Measurements from ENCODE around the gene MED12L. TPM values are rescaled to one million over a fixed set of nuclear protein-coding genes. Genes with fewer than 3 reads are reported as not detected.

The MED12L gene
- total RNA-seq, 1 experiment from 2014 or later: 0.29 TPM

DNA sequence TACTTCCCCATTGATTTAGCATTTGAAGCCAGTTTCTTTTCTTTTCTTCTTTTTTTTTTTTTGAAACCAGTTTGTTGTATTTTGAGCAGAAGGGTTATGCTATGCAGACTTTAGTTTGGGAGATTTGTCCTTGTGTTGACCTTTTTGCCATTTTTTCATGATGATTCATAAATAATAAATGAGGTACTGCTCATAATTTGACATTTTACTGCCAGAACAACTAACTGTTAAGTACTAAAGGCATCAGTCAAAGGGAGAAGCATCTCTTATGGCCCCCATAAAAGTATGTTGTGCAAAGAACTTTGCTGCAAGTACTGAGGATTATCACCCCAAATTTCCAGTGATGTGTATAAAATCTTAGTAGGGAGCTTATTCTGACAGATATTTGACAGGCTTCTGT lies 232.8 kb downstream of the MED12L start:
- no peak for DNase-seq (ENCODE audit: low read depth in 1 of 2, low spot score in 2 of 2)
- no peak overlapping the region for H3K4me3 ChIP-seq
- no peaks in the 10 kb centered on the region for H3K9me3 ChIP-seq (replicated peaks)
- H3K27ac ChIP-seq: no peak overlapping the region
- no peaks in the 10 kb centered on the region for H3K27me3 ChIP-seq (replicated peaks)
- H3K36me3 ChIP-seq: no peaks in the 10 kb centered on the region
- H3K4me1 ChIP-seq (replicated peaks): peaks cover 28% of the 10 kb centered on the region

DNA sequence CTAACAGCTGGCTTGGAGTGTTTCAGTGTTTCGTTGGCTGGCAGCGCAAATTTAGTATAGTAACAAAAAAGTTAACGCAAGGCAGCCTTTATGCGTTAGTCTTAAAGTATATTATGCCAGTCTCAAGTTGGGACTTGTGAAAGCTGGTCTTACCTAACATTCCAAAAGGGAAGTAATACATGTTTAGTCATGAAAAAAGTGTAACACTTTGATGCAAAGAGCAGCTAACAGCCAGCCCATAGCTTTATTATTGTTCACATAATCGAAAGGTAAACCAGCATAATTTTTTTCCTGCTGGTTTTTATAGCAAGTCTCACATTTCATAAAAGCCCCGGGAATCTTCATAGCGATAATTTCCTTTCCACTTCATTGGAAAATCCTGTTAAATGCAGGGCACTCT lies 233.5 kb downstream of the MED12L start:
- DNase-seq (ENCODE audit: low read depth in 1 of 2, low spot score in 2 of 2): no peak
- Histone ChIP-seq H3K4me3 (no peak overlapping the region), H3K27ac (no peak overlapping the region), H3K36me3 (no peaks in the 10 kb centered on the region), H3K9me3 (replicated peaks) (no peaks in the 10 kb centered on the region), H3K4me1 (replicated peaks) (peaks cover 28% of the 10 kb centered on the region), H3K27me3 (replicated peaks) (no peaks in the 10 kb centered on the region)

DNA sequence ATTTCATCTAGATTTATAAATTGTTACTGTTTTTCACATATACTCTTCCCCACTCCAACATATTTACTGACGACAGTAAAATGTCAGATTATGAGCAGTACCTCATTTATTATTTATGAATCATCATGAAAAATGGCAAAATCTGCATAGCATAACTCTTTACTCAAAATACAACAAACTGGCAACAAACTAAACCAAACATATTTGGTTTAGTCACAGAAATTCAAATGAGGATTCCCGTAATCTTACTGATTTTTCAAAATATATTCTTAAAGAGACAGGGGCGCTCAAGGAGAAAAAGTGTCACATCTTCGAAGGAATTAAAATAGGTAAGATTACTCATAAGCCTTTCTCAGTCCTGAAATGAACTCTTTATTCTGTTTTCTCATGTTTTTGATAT lies 234.2 kb downstream of the MED12L start:
- Histone ChIP-seq H3K4me1 (replicated peaks) (peaks cover 23% of the 10 kb centered on the region), H3K36me3 (no peaks in the 10 kb centered on the region), H3K27me3 (replicated peaks) (no peaks in the 10 kb centered on the region), H3K4me3 (no peak overlapping the region), H3K9me3 (replicated peaks) (no peaks in the 10 kb centered on the region), H3K27ac (no peak overlapping the region)
- no peak for DNase-seq (ENCODE audit: low read depth in 1 of 2, low spot score in 2 of 2)

DNA sequence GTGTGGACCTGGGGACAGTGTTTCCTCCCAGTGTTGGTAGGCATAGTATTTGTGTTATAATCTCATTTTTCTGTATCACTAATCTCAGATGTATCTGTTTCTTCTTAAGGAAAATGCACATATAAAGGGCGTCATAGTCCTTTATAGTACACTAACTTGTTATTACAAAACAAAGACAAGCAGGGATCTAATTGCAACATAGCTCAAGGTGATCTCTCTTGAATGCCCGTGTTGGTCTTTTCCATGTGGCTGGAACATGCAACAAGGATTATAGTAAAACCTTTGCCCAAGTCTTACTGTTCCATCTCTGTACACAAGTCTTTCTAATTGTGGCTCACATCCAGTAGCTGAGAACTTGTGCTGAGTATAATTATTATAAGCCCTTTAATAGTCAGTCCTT lies 234.7 kb downstream of the MED12L start:
- Histone ChIP-seq H3K4me3 (no peak overlapping the region), H3K27me3 (replicated peaks) (no peaks in the 10 kb centered on the region), H3K9me3 (replicated peaks) (no peaks in the 10 kb centered on the region), H3K27ac (no peak overlapping the region), H3K4me1 (replicated peaks) (peaks cover 19% of the 10 kb centered on the region), H3K36me3 (no peaks in the 10 kb centered on the region)
- DNase-seq (ENCODE audit: low read depth in 1 of 2, low spot score in 2 of 2): no peak

DNA sequence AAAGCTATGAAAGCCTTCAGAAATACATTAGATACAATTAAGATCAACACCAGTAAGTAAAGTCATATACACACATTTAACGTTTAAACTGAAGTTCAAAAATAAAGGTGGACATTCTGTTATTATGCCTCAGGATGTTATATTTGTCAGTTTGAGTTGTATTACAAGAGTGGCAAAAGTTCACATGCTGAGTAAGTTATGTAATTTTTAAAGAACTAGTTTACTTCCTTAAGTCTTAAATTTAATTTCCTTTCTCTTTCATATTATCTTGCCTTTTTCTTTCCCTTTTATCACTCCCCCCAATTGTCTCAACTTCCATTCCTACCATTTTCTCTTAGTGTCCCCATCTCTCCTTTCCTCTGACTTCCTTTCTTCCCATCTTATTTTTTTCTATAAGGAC lies 236.1 kb downstream of the MED12L start:
- Histone ChIP-seq H3K27me3 (replicated peaks) (no peaks in the 10 kb centered on the region), H3K4me3 (no peak overlapping the region), H3K4me1 (replicated peaks) (peaks cover 6% of the 10 kb centered on the region), H3K27ac (no peak overlapping the region), H3K36me3 (no peaks in the 10 kb centered on the region), H3K9me3 (replicated peaks) (no peaks in the 10 kb centered on the region)
- no peak for DNase-seq (ENCODE audit: low read depth in 1 of 2, low spot score in 2 of 2)

DNA sequence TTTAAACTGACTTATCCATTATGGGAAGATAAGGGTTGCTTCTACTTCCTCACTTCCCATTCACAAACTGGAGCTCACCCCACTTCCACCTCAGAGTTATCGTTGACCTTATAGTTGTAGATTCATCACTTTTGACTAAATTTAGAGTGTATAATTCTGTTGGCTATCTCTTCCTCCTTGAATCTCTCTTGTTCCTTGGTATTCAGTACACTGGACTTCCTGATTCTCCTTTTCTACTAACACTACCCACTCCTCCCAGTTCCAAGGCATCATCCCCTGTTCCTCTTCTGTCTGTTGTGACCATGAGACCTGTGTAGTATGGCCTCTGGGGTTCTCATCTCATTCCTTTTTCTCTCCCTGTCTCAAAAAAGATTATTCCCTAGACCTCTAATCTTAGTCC lies 237.0 kb downstream of the MED12L start:
- Histone ChIP-seq H3K4me1 (replicated peaks) (no peaks in the 10 kb centered on the region; the same call in 1 of the 2 replicates), H3K27ac (no peak overlapping the region), H3K4me3 (no peak overlapping the region), H3K27me3 (replicated peaks) (no peaks in the 10 kb centered on the region), H3K36me3 (no peaks in the 10 kb centered on the region), H3K9me3 (replicated peaks) (no peaks in the 10 kb centered on the region)
- no peak for DNase-seq (ENCODE audit: low read depth in 1 of 2, low spot score in 2 of 2)

DNA sequence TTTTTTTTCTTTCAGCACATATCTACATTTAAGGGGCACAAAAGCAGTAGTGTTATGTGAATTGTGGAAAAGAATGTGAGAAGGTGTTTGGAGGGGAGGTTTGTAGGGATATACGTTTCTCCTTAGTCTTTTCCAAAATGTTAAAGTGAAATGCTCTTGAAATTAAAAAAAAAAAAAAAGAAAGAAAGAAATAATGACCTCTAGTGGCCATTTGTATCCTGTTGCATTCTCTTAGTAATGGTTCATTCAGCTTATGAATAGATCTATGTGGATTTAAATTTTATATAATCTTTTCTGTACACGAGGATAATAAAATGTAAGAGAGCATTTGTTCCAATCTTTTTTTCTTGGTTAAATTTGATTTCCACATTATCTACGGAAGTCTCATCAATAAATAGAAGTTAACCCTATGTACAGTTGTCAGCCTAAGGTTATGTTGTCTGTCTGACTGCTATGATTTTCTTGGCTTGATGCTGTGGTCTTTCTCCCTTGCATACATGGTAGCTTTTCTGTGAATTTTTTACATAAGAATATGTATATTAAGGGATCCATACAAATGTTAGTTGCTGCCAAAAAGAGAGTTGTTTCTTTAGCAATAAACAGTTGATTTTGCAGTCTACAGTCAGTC lies 242.2 kb downstream of the MED12L start:
- Histone ChIP-seq H3K27ac (no peak overlapping the region), H3K4me3 (no peak overlapping the region), H3K27me3 (replicated peaks) (no peaks in the 10 kb centered on the region), H3K4me1 (replicated peaks) (no peaks in the 10 kb centered on the region), H3K9me3 (replicated peaks) (no peaks in the 10 kb centered on the region), H3K36me3 (no peaks in the 10 kb centered on the region)
- peak in 1 of 2 experiments; percentile 38 for DNase-seq (ENCODE audit: low read depth in 1 of 2, low spot score in 2 of 2)

DNA sequence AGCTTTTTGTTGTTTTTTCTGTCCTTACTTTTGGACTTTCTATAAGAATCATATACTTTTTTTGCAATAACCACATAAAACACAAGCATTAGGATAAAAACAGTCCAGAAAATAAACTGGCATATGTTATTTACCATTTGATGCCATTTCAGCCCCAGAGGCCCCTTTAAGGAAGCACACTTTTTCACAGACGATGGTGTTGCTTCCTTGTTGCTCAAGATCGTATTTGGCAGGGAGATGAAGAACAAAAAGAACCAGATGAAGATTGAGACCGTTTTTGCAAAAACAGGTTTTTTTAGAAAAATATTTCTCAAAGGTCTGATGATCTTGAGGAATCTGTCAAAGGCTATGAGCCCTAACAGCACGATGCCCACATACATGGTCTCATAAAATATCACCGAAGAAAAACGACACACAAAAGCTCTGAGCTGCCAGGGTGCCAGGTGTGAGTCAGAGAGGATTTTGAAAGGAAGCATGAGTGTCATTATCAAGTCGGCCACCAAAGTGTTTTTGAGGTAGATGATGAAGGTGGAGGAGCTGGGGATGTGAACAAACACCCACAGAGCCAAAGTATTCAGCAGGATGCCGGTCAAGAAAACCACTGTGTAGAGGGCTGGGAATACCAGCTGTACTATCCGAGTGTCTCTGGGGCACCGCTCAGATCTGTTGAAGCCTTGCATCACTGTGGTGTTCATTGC lies 243.0 kb downstream of the MED12L start:
- Histone ChIP-seq H3K27ac (no peak overlapping the region), H3K9me3 (replicated peaks) (no peaks in the 10 kb centered on the region), H3K4me1 (replicated peaks) (no peaks in the 10 kb centered on the region), H3K27me3 (replicated peaks) (no peaks in the 10 kb centered on the region), H3K4me3 (no peak overlapping the region), H3K36me3 (no peaks in the 10 kb centered on the region)
- DNase-seq (ENCODE audit: low read depth in 1 of 2, low spot score in 2 of 2): no peak

DNA sequence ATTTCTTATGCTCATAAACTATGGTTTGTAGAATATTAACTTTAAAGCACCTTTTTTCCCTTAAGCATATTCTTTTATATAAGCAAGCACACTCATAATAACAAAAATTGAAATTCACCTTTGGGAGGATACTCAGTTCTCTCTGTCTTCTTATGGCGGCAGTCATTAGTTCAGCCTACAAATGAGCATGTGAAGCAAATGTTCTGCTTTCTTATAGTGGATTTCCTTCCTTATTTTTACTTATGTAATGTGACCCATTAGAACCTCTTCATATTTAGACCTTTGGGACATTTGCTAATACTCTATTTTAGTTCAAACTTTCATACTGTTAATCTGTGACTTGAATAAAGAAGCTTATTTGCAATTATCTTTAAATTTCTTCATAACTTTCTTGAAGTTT lies 243.9 kb downstream of the MED12L start, which contains the start of gene P2RY13:
Gene P2RY13 (minus strand): TSS at position 187 of the 400 bp plus-strand sequence. CDS start 21 bp downstream, at position 166.
- Histone ChIP-seq H3K27ac (no peak within 1 kb of the TSS), H3K9me3 (replicated peaks) (no peaks in the 10 kb centered on the region), H3K4me1 (replicated peaks) (no peaks in the 10 kb centered on the region), H3K4me3 (no peak within 1 kb of the TSS), H3K27me3 (replicated peaks) (no peaks in the 10 kb centered on the region), H3K36me3 (no peaks in the 10 kb centered on the region)
- DNase-seq (ENCODE audit: low read depth in 1 of 2, low spot score in 2 of 2): no peak

DNA sequence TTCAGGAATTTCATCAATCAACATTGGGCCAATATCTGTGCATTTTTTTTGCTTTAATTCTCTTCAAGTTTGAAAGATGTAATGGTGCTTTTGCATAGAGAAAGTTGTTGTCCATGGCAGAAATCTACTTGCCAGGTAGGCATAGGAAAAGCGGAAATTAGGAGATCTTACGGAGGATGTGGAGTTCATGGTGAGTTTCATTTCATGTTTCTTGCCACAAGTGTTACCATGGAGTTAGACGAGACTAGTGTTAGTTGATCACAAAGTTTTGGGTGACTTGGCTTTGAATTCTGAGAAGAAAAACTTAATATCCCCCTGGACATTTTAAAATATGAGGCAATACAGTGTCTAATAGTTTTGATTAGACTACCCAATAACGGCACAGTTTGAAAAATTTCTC lies 244.9 kb downstream of the MED12L start:
- no peak for DNase-seq (ENCODE audit: low read depth in 1 of 2, low spot score in 2 of 2)
- Histone ChIP-seq H3K4me1 (replicated peaks) (no peaks in the 10 kb centered on the region), H3K9me3 (replicated peaks) (no peaks in the 10 kb centered on the region), H3K4me3 (no peak overlapping the region), H3K27ac (no peak overlapping the region), H3K36me3 (no peaks in the 10 kb centered on the region), H3K27me3 (replicated peaks) (no peaks in the 10 kb centered on the region)

DNA sequence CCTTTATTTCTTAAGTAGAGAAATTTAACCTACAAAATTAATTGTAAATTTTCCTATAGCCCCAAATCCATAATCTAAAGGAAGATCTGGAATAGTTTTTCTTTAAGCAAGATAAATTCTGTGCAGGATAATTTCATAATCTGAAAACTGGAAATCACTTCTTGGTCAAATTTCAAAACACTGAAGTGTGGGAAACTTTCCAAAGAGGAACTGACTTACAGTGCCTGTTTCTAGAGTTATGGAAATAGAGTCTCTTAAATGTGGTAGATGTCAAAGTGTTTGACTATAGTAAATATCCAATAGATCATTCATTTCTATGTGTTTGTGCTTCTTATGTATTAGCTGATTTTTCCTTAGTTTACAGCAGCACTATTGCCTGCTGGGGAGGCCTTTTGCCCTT lies 245.4 kb downstream of the MED12L start:
- Histone ChIP-seq H3K4me1 (replicated peaks) (no peaks in the 10 kb centered on the region), H3K36me3 (no peaks in the 10 kb centered on the region), H3K4me3 (no peak overlapping the region), H3K27ac (no peak overlapping the region), H3K9me3 (replicated peaks) (no peaks in the 10 kb centered on the region), H3K27me3 (replicated peaks) (no peaks in the 10 kb centered on the region)
- DNase-seq (ENCODE audit: low read depth in 1 of 2, low spot score in 2 of 2): no peak

DNA sequence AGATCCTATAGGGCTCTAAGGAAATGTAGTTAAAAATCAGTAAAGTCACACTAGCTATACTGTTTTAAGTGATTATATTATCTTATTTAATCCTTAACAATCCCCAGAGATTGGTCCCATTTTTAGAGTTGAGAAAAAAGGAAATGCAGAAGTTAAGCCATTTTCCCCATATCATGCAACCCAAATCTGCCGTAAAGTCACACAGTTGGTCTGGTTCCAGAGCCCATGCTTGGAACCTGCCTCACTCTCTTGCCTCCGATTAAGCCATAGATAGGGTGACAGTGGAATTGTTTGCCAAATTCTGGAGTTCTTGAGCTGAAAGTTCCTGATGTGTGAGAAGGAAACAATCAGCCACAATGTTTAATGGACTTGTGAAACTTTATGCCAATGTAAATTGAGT lies 246.2 kb downstream of the MED12L start:
- Histone ChIP-seq H3K27ac (no peak overlapping the region), H3K4me3 (no peak overlapping the region), H3K4me1 (replicated peaks) (no peaks in the 10 kb centered on the region), H3K36me3 (no peaks in the 10 kb centered on the region), H3K27me3 (replicated peaks) (no peaks in the 10 kb centered on the region), H3K9me3 (replicated peaks) (no peaks in the 10 kb centered on the region)
- no peak for DNase-seq (ENCODE audit: low read depth in 1 of 2, low spot score in 2 of 2)

DNA sequence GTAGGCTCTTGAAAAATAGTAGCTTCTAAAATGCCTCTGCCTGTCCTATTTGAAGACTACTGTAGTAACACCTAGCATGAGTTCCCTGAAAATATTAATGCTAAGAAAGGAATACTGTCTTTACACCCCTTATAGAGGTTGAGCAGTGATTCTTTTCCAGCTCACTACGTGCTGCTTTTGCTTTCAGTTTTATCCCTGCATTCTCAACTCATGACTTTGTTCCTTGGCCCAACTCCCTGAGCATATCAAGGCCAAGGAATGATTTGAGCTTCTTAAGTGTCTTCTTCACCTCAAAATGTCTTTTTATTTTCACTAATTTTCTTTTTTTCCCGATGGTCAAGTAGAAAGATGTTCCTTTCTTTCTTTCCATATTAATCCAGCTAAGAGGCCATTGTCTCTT lies 260.4 kb downstream of the MED12L start:
- Histone ChIP-seq H3K9me3 (replicated peaks) (no peaks in the 10 kb centered on the region), H3K27me3 (replicated peaks) (0 out of 2 replicates have a peak, but pooled peaks cover 2% of the 10 kb centered on the region), H3K27ac (no peak overlapping the region), H3K4me3 (no peak overlapping the region), H3K4me1 (replicated peaks) (no peaks in the 10 kb centered on the region), H3K36me3 (no peaks in the 10 kb centered on the region)
- DNase-seq (ENCODE audit: low read depth in 1 of 2, low spot score in 2 of 2): peak in 1 of 2 experiments; percentile 14

DNA sequence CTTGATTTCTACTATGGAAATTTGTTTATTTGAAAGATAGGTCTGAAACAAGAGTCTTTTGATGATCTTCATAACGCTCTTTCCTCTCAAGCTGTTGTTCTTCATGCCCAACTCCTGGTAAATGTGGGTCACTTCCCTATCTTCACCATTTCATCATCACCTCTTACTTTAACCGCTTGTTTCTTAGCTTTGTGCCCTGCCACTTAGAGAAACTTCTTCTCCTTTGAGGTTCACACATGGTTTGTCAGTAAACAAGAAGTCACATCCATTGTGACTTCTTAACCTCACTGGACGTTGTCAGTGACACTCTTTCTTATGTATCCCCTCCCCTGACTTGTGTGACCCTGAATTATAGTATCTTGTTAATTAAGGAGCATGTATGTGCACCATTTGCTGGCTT lies 260.8 kb downstream of the MED12L start:
- Histone ChIP-seq H3K27me3 (replicated peaks) (no peaks in the 10 kb centered on the region), H3K4me3 (no peak overlapping the region), H3K27ac (no peak overlapping the region), H3K9me3 (replicated peaks) (no peaks in the 10 kb centered on the region), H3K36me3 (no peaks in the 10 kb centered on the region), H3K4me1 (replicated peaks) (no peaks in the 10 kb centered on the region)
- no peak for DNase-seq (ENCODE audit: low read depth in 1 of 2, low spot score in 2 of 2)
